ENCODE measurements around the gene DCTN1. TPM values are rescaled to one million over a fixed set of nuclear protein-coding genes. Genes with fewer than 3 reads are reported as not detected.

DCTN1 gene
- total and polyA plus RNA-seq, 2 donors (not counting 1 experiment from before 2014, with no cell fraction given) = 46.7 to 143 TPM

DNA sequence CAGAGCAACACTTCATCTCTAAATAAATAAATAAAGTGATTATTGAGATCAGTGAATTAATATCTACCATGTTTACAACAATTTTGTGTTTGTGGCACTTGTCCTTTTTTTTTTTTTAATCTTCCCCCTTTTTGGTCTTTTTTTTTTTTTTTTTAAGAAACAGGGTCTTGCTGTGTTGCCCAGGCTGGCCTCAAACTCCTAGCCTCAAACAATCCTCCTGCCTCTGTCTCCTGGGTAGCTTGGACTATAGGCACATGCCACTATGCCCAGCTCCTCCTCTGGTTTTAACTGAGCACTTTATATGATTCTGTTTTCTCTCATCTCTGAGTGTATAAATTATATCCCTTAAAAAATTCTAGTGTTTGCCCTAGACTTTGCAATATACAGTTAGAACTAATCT is 67.2 kb downstream of the DCTN1 start:
- Mint-ChIP-seq H3K27ac (no peak overlapping the region), H3K27me3 (no peaks in the 10 kb centered on the region), H3K4me1 (no peaks in the 10 kb centered on the region), H3K9me3 (ENCODE audit: insufficient read depth) (no peaks in the 10 kb centered on the region), H3K4me3 (no peak overlapping the region)
- ChIA-PET POLR2A (no interaction called here), CTCF (no interaction called here)
- no peak for DNase-seq
- Histone ChIP-seq H3K27me3 (replicated peaks in 1 of 4; ENCODE audit: control extremely low read depth in 1 of 4, control insufficient read depth in 3 of 4, insufficient read depth in 4 of 4, low read length in 3 of 4) (no peaks in the 10 kb centered on the region), H3K36me3 (replicated peaks in 1 of 2; ENCODE audit: control extremely low read depth in 1 of 2, control insufficient read depth in 1 of 2, extremely low read depth in 1 of 2, insufficient read depth in 2 of 2, low read length in 1 of 2) (no peaks in the 10 kb centered on the region), H3K4me1 (ENCODE audit: control insufficient read depth in 2 of 2, insufficient read depth in 2 of 2, low read length in 2 of 2) (no peaks in the 10 kb centered on the region), H2AFZ (ENCODE audit: insufficient read depth, low read depth, low read length, poor library complexity, severe bottlenecking) (no peak overlapping the region), H3K79me2 (ENCODE audit: control insufficient read depth, insufficient read depth, low read length) (no peaks in the 10 kb centered on the region), H3K27ac (ENCODE audit: low read length in 2 of 2) (no peak overlapping the region), H4K20me1 (ENCODE audit: control insufficient read depth, insufficient read depth, low read length, poor library complexity, severe bottlenecking) (no peaks in the 10 kb centered on the region), H3K9ac (ENCODE audit: low read length) (no peak overlapping the region), H3K4me2 (replicated peaks; ENCODE audit: low read depth, low read length, poor library complexity, severe bottlenecking) (no peak overlapping the region), H3K9me3 (ENCODE audit: control extremely low read depth in 1 of 3, control insufficient read depth in 2 of 3, insufficient read depth in 1 of 3, low read length in 2 of 3) (peaks cover 0 to 2% (median 0%) of the 10 kb centered on the region in 3 donors), H3K4me3 (ENCODE audit: control extremely low read depth in 1 of 5, extremely low read depth in 1 of 5, insufficient read depth in 1 of 5, low read depth in 2 of 5, low read length in 4 of 5) (no peak overlapping the region)
- ATAC-seq (ENCODE audit: low read depth) = no peak
- intact Hi-C loops (cut with micrococcal nuclease) = no loop called here
- TF ChIP-seq, protein P1, sequence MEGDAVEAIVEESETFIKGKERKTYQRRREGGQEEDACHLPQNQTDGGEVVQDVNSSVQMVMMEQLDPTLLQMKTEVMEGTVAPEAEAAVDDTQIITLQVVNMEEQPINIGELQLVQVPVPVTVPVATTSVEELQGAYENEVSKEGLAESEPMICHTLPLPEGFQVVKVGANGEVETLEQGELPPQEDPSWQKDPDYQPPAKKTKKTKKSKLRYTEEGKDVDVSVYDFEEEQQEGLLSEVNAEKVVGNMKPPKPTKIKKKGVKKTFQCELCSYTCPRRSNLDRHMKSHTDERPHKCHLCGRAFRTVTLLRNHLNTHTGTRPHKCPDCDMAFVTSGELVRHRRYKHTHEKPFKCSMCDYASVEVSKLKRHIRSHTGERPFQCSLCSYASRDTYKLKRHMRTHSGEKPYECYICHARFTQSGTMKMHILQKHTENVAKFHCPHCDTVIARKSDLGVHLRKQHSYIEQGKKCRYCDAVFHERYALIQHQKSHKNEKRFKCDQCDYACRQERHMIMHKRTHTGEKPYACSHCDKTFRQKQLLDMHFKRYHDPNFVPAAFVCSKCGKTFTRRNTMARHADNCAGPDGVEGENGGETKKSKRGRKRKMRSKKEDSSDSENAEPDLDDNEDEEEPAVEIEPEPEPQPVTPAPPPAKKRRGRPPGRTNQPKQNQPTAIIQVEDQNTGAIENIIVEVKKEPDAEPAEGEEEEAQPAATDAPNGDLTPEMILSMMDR (IDR thresholded peaks at IDR 0.05) = no peak
- no peak for TF ChIP-seq EZH2 (IDR thresholded peaks at IDR 0.05; ENCODE audit: borderline replicate concordance, insufficient read depth, low read depth, low read length, poor library complexity, severe bottlenecking)

Small RNA genes lying within 50 kb of the gene (small RNA-seq; reads per million reads assigned to genes)
- not detected for gene RNU6-542P (ENCODE audit: insufficient read length, low read depth, low replicate concordance)
- not detected for gene TAF13P2 (ENCODE audit: insufficient read length, low read depth, low replicate concordance)

Other genes starting within 250 kb of the DCTN1 start
- gene BOLA3, start 232.4 kb downstream of the DCTN1 start, total RNA-seq = 6.5 and 7.5 TPM in 2 replicates
- gene BOLA3, start 232.4 kb downstream of the DCTN1 start, polyA plus RNA-seq = 8.2 and 8.5 TPM in 2 replicates
- 219 and 227 TPM in 2 replicates for gene MOB1A, start 201.4 kb downstream of the DCTN1 start, total RNA-seq
- 43.3 and 58.6 TPM in 2 replicates for gene MOB1A, start 201.4 kb downstream of the DCTN1 start, polyA plus RNA-seq
- gene MTHFD2, start 181.7 kb downstream of the DCTN1 start, total RNA-seq = 17.4 and 18.0 TPM in 2 replicates
- gene MTHFD2, start 181.7 kb downstream of the DCTN1 start, polyA plus RNA-seq = 9.5 and 17.5 TPM in 2 replicates
- 9.7 and 12.3 TPM in 2 replicates for gene SLC4A5, start 36.9 kb downstream of the DCTN1 start, total RNA-seq
- 2.7 and 3.3 TPM in 2 replicates for gene SLC4A5, start 36.9 kb downstream of the DCTN1 start, polyA plus RNA-seq
- 8.6 and 9.1 TPM in 2 replicates for gene C2orf81, start 41.3 kb upstream of the DCTN1 start, total RNA-seq
- gene C2orf81, start 41.3 kb upstream of the DCTN1 start, polyA plus RNA-seq = 2.5 and 5.4 TPM in 2 replicates
- 39.0 and 42.2 TPM in 2 replicates for gene WDR54, start 41.4 kb upstream of the DCTN1 start, total RNA-seq
- gene WDR54, start 41.4 kb upstream of the DCTN1 start, polyA plus RNA-seq = 36.5 and 52.8 TPM in 2 replicates
- gene RTKN, start 61.6 kb upstream of the DCTN1 start, total RNA-seq = 10.5 and 12.2 TPM in 2 replicates
- 5.1 TPM in 2 replicates for gene RTKN, start 61.6 kb upstream of the DCTN1 start, polyA plus RNA-seq
- 77.5 and 78.6 TPM in 2 replicates for gene INO80B, start 74.8 kb upstream of the DCTN1 start, total RNA-seq
- gene INO80B, start 74.8 kb upstream of the DCTN1 start, polyA plus RNA-seq = 30.4 and 38.3 TPM in 2 replicates
- 91.5 and 98.4 TPM in 2 replicates for gene WBP1, start 78.1 kb upstream of the DCTN1 start, total RNA-seq
- 159 and 207 TPM in 2 replicates for gene WBP1, start 78.1 kb upstream of the DCTN1 start, polyA plus RNA-seq
- gene MOGS, start 85.1 kb upstream of the DCTN1 start, total RNA-seq = 87.8 and 88.2 TPM in 2 replicates
- 61.6 and 103 TPM in 2 replicates for gene MOGS, start 85.1 kb upstream of the DCTN1 start, polyA plus RNA-seq
- 61.5 and 70.0 TPM in 2 replicates for gene MRPL53, start 92.4 kb upstream of the DCTN1 start, total RNA-seq
- gene MRPL53, start 92.4 kb upstream of the DCTN1 start, polyA plus RNA-seq = 32.9 and 59.3 TPM in 2 replicates
- 61.6 and 69.3 TPM in 2 replicates for gene CCDC142, start 102.7 kb upstream of the DCTN1 start, total RNA-seq
- gene CCDC142, start 102.7 kb upstream of the DCTN1 start, polyA plus RNA-seq = 12.4 and 13.0 TPM in 2 replicates
- 69.4 and 72.3 TPM in 2 replicates for gene TTC31, start 102.8 kb upstream of the DCTN1 start, total RNA-seq
- gene TTC31, start 102.8 kb upstream of the DCTN1 start, polyA plus RNA-seq = 50.3 and 68.5 TPM in 2 replicates
- 0.97 and 2.0 TPM in 2 replicates for gene LBX2, start 119.3 kb upstream of the DCTN1 start, total RNA-seq
- 1.1 TPM in 1 of 2 replicates, not detected in the other for gene LBX2, start 119.3 kb upstream of the DCTN1 start, polyA plus RNA-seq
- 34.3 and 40.1 TPM in 2 replicates for gene PCGF1, start 127.4 kb upstream of the DCTN1 start, total RNA-seq
- 21.9 and 30.0 TPM in 2 replicates for gene PCGF1, start 127.4 kb upstream of the DCTN1 start, polyA plus RNA-seq
- gene TLX2, start 134.1 kb upstream of the DCTN1 start, total RNA-seq = 0.19 TPM in 1 of 2 replicates, not detected in the other
- gene TLX2, start 134.1 kb upstream of the DCTN1 start, polyA plus RNA-seq = 0.06 TPM in 1 of 2 replicates, not detected in the other
- gene DQX1, start 145.9 kb upstream of the DCTN1 start, total RNA-seq = 0.57 and 0.87 TPM in 2 replicates
- 0.46 and 1.1 TPM in 2 replicates for gene DQX1, start 145.9 kb upstream of the DCTN1 start, polyA plus RNA-seq
- gene AUP1, start 149.4 kb upstream of the DCTN1 start, total RNA-seq = 190 and 201 TPM in 2 replicates
- 525 and 574 TPM in 2 replicates for gene AUP1, start 149.4 kb upstream of the DCTN1 start, polyA plus RNA-seq
- gene HTRA2, start 149.6 kb upstream of the DCTN1 start, total RNA-seq = 52.2 and 52.8 TPM in 2 replicates
- gene HTRA2, start 149.6 kb upstream of the DCTN1 start, polyA plus RNA-seq = 111 and 112 TPM in 2 replicates
- 0.66 and 1.2 TPM in 2 replicates for gene LOXL3, start 173.6 kb upstream of the DCTN1 start, total RNA-seq
- 0.97 and 1.2 TPM in 2 replicates for gene LOXL3, start 173.6 kb upstream of the DCTN1 start, polyA plus RNA-seq
- gene DOK1, start 174.4 kb upstream of the DCTN1 start, total RNA-seq = 41.4 and 46.5 TPM in 2 replicates
- 23.1 and 29.1 TPM in 2 replicates for gene DOK1, start 174.4 kb upstream of the DCTN1 start, polyA plus RNA-seq

Data from B cell (primary cell).